Right lobe of liver (tissue), 4 donors: ENCODE results near the gene LIPJ.

Experiments used
- CTCF ChIP-seq, 4 donors: fragments of 200-600 bp in 3 of 4; fragments of 450-650 bp in 1 of 4; IDR thresholded peaks; one replicate each; pipeline versions ENCODE4 v1.5.1 to v1.8.0; 2016 to 2022; ENCODE audit warnings: antibody characterized with exemption in 4 of 4, mild to moderate bottlenecking in 2 of 4
- POLR2A ChIP-seq: fragments of 450-650 bp; IDR thresholded peaks from one replicate; pipeline ENCODE4 v1.6.1; 2017; ENCODE audit warnings: antibody characterized with exemption, mild to moderate bottlenecking
- donor health status: DM: no; HTN: no; CAD: no.
- donor health status: DM: no; HTN: no; CAD: no.
- donor health status: DM: no; HTN: yes; CAD: no.

- TF ChIP-seq CTCF (IDR thresholded peaks at IDR 0.05) (no peak), POLR2A (no peak)
Measured at GRCh38 chr10:88623835-88624234, 37.3 kb downstream of the LIPJ start.
